Nephron (organoid): ENCODE measurements around the gene BAIAP2.
"Not testable (repeated sequence)": the region's sequence is repeated elsewhere in the genome, so short reads cannot be mapped to it uniquely, and the experiment has no call there.

Source experiments
- H3K27ac Mint-ChIP-seq, 3 experiments: 2 replicates each; pipeline ENCODE4 v1.8.0; 2020; ENCODE audit warnings: mixed read lengths in 3 of 3, mild to moderate bottlenecking in 2 of 3, moderate library complexity in 1 of 3
- H3K27me3 Mint-ChIP-seq: 2 replicates; pipeline ENCODE4 v1.8.0; 2021; ENCODE audit warnings: low read depth, mild to moderate bottlenecking, moderate library complexity, mixed read lengths
- H3K36me3 Mint-ChIP-seq: 2 replicates; pipeline ENCODE4 v1.8.0; 2020; ENCODE audit warnings: low read depth, mixed read lengths
- H3K4me1 Mint-ChIP-seq: 2 replicates; pipeline ENCODE4 v1.8.0; 2020; ENCODE audit warnings: mixed read lengths
- H3K4me3 Mint-ChIP-seq, 3 experiments: 2 replicates each; pipeline ENCODE4 v1.8.0; 2020; ENCODE audit warnings: mild to moderate bottlenecking in 3 of 3, mixed read lengths in 3 of 3, moderate library complexity in 2 of 3
- H3K9me3 Mint-ChIP-seq: 2 replicates; pipeline ENCODE4 v1.8.0; 2020; ENCODE audit warnings: mixed read lengths
- TF ChIP-seq, protein P1 (sequence below), 3 experiments: fragments of 200-600 bp; sonication (generic); IDR thresholded peaks; one replicate each; pipeline ENCODE4 v1.5.0; 2021; ENCODE audit warnings: antibody characterized with exemption in 3 of 3; ENCODE audit not compliant: unreplicated experiment in 3 of 3

The BAIAP2 gene

DNA sequence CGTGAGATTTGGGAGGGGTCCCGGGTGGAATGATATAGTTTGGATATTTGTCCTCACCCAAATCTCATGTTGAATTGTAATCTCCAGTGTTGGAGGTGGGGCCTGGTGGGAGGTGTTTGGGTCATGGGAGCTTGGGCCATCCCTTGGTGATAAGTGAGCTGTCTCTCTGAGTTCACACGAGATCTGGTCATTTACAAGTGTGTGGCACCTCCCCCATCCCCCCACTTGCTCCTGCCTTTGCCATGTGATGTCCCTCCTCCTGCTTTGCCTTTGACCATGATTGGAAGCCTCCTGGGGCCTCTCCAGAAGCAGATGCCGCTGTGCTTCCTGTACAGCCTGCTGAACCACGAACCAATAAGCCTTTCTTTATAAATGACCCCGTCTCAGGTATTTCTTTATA, 21.3 kb upstream of the BAIAP2 start:
- no peak overlapping the region for H3K27ac Mint-ChIP-seq
- H3K27me3 Mint-ChIP-seq, result peaks cover 12% of the 10 kb centered on the region
- no peaks in the 10 kb centered on the region for H3K36me3 Mint-ChIP-seq
- peaks cover 21% of the 10 kb centered on the region for H3K9me3 Mint-ChIP-seq
- H3K4me3 Mint-ChIP-seq, result no peak overlapping the region
- TF ChIP-seq, protein P1, sequence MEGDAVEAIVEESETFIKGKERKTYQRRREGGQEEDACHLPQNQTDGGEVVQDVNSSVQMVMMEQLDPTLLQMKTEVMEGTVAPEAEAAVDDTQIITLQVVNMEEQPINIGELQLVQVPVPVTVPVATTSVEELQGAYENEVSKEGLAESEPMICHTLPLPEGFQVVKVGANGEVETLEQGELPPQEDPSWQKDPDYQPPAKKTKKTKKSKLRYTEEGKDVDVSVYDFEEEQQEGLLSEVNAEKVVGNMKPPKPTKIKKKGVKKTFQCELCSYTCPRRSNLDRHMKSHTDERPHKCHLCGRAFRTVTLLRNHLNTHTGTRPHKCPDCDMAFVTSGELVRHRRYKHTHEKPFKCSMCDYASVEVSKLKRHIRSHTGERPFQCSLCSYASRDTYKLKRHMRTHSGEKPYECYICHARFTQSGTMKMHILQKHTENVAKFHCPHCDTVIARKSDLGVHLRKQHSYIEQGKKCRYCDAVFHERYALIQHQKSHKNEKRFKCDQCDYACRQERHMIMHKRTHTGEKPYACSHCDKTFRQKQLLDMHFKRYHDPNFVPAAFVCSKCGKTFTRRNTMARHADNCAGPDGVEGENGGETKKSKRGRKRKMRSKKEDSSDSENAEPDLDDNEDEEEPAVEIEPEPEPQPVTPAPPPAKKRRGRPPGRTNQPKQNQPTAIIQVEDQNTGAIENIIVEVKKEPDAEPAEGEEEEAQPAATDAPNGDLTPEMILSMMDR (IDR thresholded peaks at IDR 0.05; ENCODE audit: unreplicated experiment in 3 of 3), result no peak
- peaks cover 21% of the 10 kb centered on the region for H3K4me1 Mint-ChIP-seq

DNA sequence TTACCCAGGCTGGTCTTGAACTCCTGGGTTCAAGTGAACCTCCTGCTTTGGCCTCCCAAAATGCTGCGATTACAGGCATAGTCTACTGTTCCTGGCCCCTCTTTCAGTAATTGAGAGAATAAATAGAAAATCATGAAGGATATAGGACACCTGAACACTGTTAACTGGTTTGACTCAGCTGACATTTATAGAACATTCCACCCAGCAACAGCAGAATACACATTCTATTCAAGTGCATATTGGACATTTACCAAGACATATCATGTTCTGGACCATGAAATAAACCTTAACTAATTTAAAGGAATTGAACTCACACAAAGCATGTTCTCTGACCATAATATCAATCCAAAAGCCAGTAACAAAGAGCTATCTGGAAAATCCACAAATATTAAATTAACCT, 19.8 kb upstream of the BAIAP2 start:
- Mint-ChIP-seq H3K36me3 (no peaks in the 10 kb centered on the region), H3K27ac (peak overlapping the region in 2 of 3 experiments; percentile 5 to 6), H3K27me3 (peaks cover 8% of the 10 kb centered on the region), H3K4me1 (peaks cover 23% of the 10 kb centered on the region), H3K4me3 (peak overlapping the region in 1 of 3 experiments; percentile 37), H3K9me3 (peaks cover 21% of the 10 kb centered on the region)
- TF ChIP-seq, protein P1 (IDR thresholded peaks at IDR 0.05; ENCODE audit: unreplicated experiment in 3 of 3), result no peak

DNA sequence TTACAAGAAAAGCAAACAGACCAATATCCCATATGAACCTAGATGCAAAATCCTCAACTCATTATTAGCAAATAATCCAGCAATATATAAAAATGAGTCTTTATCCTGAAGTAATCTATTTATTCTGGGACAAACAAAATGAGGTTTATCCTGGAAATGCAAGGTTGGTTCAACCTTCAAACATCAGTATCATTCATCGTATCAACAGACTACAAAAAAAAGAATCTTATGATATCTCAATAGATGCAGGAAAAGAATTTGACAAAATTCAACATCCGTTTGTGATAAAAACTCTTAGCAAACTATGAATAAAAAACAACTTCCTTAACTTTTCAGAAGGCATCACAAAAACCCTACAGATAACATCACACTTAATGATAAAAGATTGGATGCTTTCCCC, 18.4 kb upstream of the BAIAP2 start:
- H3K27me3 Mint-ChIP-seq, result peaks cover 8% of the 10 kb centered on the region
- H3K4me3 Mint-ChIP-seq, result no peak overlapping the region
- H3K9me3 Mint-ChIP-seq, result peaks cover 14% of the 10 kb centered on the region
- peaks cover 23% of the 10 kb centered on the region for H3K4me1 Mint-ChIP-seq
- no peak overlapping the region for H3K27ac Mint-ChIP-seq
- no peaks in the 10 kb centered on the region for H3K36me3 Mint-ChIP-seq
- TF ChIP-seq, protein P1 (IDR thresholded peaks at IDR 0.05; ENCODE audit: unreplicated experiment in 3 of 3), result no peak

DNA sequence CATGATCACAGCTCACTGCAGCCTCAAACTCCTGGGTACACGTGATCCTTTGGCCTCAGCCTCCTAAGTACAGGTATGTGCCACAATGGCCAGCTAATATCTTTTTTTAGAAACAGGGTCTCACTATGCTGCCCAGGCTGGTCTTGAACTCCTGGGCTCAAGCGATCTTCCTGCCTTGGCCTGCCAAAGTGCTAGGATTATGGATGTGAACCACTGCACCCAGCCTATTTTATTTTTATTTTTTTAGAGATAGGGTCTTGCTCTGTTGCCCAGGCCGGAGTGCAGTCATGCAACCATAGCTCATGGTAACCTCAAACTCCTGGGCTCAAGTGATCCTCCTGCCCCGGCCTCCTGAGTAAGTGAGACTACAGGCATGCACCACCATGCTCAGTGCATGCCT, 17.6 kb upstream of the BAIAP2 start:
- H3K9me3 Mint-ChIP-seq, result peaks cover 11% of the 10 kb centered on the region
- not testable (repeated sequence) for H3K27me3 Mint-ChIP-seq, H3K36me3 Mint-ChIP-seq, H3K4me3 Mint-ChIP-seq
- H3K4me1 Mint-ChIP-seq, result peaks cover 27% of the 10 kb centered on the region
- H3K27ac Mint-ChIP-seq, result peak overlapping the region in 1 of 3 experiments; percentile 92

DNA sequence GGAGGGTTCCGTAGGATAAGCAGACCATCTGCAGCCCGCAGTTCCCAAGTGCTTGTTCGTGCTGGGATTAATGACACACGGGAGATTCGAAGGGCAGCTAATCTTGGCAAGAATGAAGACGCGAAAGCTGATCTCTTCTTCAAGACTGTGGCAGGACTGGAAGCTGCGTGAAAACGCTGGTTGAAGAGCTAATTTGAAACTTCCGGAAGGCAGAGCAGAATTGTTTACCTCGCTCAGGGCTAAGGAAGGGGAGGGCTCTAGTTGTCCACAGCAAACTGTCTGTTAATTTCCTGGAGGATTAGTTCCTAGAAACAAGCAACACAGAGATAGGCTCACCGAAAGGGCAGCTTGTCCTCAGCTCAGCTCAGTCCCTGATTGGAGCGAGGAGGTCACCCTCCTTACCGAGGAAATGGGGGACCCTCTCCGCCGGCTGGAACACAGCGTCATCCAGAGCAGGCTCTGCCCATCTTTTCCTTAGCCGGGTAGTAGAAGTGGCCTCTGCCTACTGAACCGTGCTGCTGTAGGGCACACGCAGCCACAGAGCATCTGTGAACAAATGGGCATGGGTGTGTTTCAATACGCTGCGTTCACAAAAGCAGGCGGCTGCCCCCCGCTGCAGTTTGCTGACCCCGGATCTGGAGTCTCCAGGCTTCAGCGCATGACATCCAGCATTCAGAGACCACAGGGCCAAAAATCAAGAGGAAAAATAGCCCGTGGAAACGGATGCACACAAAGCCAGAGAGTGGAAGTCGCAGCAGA, 16.7 kb upstream of the BAIAP2 start:
- Mint-ChIP-seq H3K9me3 (peaks cover 11% of the 10 kb centered on the region), H3K27me3 (peaks cover under 1% of the 10 kb centered on the region), H3K27ac (peak overlapping the region; percentile 83 to 92 (median 85)), H3K4me3 (peak overlapping the region; percentile 20 to 67 (median 48)), H3K36me3 (no peaks in the 10 kb centered on the region), H3K4me1 (peaks cover 28% of the 10 kb centered on the region)
- TF ChIP-seq, protein P1 (IDR thresholded peaks at IDR 0.05; ENCODE audit: unreplicated experiment in 3 of 3), result no peak

DNA sequence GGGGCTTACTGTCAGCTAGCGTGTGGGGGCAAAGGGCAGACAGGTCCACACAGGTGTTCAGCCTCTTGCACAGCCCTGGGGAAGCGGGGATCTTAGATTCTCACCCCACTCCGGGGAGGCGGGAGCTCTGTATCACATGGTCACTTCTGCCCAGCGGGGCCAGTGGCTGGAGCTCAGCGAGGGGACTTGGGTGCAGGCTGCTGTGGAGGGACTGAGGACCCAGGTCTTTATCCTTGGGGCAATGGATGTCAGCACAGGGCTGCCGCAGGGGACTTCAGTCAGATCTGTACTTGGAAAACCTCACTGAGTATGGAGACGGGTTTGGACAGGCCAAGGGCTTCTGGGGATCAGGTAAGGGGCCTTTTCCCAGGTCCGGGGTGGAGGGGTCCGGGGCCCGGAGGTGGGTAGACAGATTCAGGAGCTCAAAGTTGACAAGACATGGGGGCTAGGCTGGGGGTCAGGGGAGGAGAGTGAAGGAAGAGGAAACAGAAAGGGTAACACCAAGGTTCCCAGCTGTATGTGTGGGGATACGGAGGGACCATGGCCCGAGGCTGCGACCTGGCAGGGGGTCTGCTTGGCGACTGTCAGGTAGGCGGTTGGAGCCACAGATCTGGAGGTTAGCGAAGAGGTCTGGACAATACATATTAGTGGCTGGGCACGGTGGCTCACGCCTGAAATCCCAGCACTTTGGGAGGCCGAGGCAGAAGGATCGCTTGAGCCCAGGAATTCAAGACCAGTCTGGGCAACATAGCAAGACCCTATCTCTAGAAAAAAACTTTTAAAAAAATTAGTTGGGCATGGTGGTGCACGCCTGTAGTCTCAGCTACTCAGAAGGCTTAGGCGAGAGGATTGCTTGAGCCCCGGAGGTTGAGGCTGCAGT, 15.1 kb upstream of the BAIAP2 start:
- H3K9me3 Mint-ChIP-seq, result peaks cover 11% of the 10 kb centered on the region
- TF ChIP-seq, protein P1 (IDR thresholded peaks at IDR 0.05; ENCODE audit: unreplicated experiment in 3 of 3), result no peak
- no peak overlapping the region for H3K4me3 Mint-ChIP-seq
- peaks cover 7% of the 10 kb centered on the region for H3K27me3 Mint-ChIP-seq
- peaks cover 28% of the 10 kb centered on the region for H3K4me1 Mint-ChIP-seq
- peak overlapping the region in 1 of 3 experiments; percentile 39 for H3K27ac Mint-ChIP-seq
- no peaks in the 10 kb centered on the region for H3K36me3 Mint-ChIP-seq
